ENCODE measurements around the gene C1orf74.

Gene C1orf74

DNA sequence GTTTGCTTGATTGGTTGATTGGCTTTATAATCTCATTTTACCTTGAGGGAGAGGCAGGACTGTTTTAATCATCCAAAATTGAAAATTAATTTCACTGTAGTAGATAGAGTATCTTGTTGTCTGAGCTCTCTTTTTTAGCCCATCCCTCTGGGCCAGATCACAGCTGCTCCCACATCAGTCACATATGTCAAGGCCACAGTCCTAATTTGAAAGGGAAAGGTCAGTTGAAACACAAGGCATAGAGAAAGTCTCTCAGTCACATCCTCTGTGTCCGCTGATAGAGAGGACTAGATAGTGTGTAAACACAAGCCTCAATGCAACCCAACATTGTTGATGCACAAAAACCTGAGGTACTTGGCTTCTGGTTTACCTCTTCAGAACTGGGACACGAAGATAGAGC lies 6.8 kb downstream of the C1orf74 start:
- Histone ChIP-seq H3K9ac (ENCODE audit: low read length) (no peak overlapping the region), H3K79me2 (ENCODE audit: insufficient read depth, low read length) (no peaks in the 10 kb centered on the region), H3K4me1 (ENCODE audit: insufficient read depth, low read length, severe bottlenecking) (no peaks in the 10 kb centered on the region), H3K9me2 (ENCODE audit: low read depth, low read length) (no peaks in the 10 kb centered on the region), H3K36me3 (ENCODE audit: insufficient read depth, low read length) (peaks cover 16% of the 10 kb centered on the region), H3K27me3 (ENCODE audit: insufficient read depth, low read length) (no peaks in the 10 kb centered on the region), H3K27ac (ENCODE audit: low read depth, low read length, poor library complexity, severe bottlenecking) (no peak overlapping the region), H3K4me3 (ENCODE audit: low read depth, low read length, poor library complexity, severe bottlenecking) (no peak overlapping the region), H4K20me1 (ENCODE audit: insufficient read depth, low read length) (no peaks in the 10 kb centered on the region), H3F3A (ENCODE audit: insufficient read depth, low read length) (no peaks in the 10 kb centered on the region), H3K4me2 (ENCODE audit: low read length) (no peak overlapping the region), H3K9me3 (ENCODE audit: low read length) (no peaks in the 10 kb centered on the region), H2AFZ (ENCODE audit: low read length) (no peak overlapping the region)
- TF ChIP-seq CTCF (IDR thresholded peaks at IDR 0.05; ENCODE audit: low read length), result no peak
- TF ChIP-seq EZH2 (IDR thresholded peaks at IDR 0.05; ENCODE audit: borderline replicate concordance, low read length), result no peak

- Histone ChIP-seq H3K9me3 (ENCODE audit: low read length) (no peaks in the 10 kb centered on the region), H3K9me2 (ENCODE audit: low read depth, low read length) (no peaks in the 10 kb centered on the region), H3K4me1 (ENCODE audit: insufficient read depth, low read length, severe bottlenecking) (no peaks in the 10 kb centered on the region), H4K20me1 (ENCODE audit: insufficient read depth, low read length) (no peaks in the 10 kb centered on the region), H3F3A (ENCODE audit: insufficient read depth, low read length) (no peaks in the 10 kb centered on the region), H3K9ac (ENCODE audit: low read length) (no peak overlapping the region), H3K27ac (ENCODE audit: low read depth, low read length, poor library complexity, severe bottlenecking) (no peak overlapping the region), H3K79me2 (ENCODE audit: insufficient read depth, low read length) (no peaks in the 10 kb centered on the region), H3K27me3 (ENCODE audit: insufficient read depth, low read length) (no peaks in the 10 kb centered on the region), H3K36me3 (ENCODE audit: insufficient read depth, low read length) (no peaks in the 10 kb centered on the region), H3K4me3 (ENCODE audit: low read depth, low read length, poor library complexity, severe bottlenecking) (no peak overlapping the region), H3K4me2 (ENCODE audit: low read length) (no peak overlapping the region), H2AFZ (ENCODE audit: low read length) (no peak overlapping the region)
- TF ChIP-seq CTCF (IDR thresholded peaks at IDR 0.05; ENCODE audit: low read length) (no peak), EZH2 (IDR thresholded peaks at IDR 0.05; ENCODE audit: borderline replicate concordance, low read length) (no peak)
Observed at GRCh38 chr1:209775678-209776077, 8.7 kb downstream of the C1orf74 start.

GRCh38 chr1:209774592-209774991 lies 9.8 kb downstream of the C1orf74 start:
- H3K79me2 ChIP-seq (ENCODE audit: insufficient read depth, low read length), result no peaks in the 10 kb centered on the region
- H3K27ac ChIP-seq (ENCODE audit: low read depth, low read length, poor library complexity, severe bottlenecking), result no peak overlapping the region
- H4K20me1 ChIP-seq (ENCODE audit: insufficient read depth, low read length), result no peaks in the 10 kb centered on the region
- peaks cover under 1% of the 10 kb centered on the region for H3K4me1 ChIP-seq (ENCODE audit: insufficient read depth, low read length, severe bottlenecking)
- no peaks in the 10 kb centered on the region for H3F3A ChIP-seq (ENCODE audit: insufficient read depth, low read length)
- H3K9me2 ChIP-seq (ENCODE audit: low read depth, low read length), result no peaks in the 10 kb centered on the region
- no peak for TF ChIP-seq EZH2 (IDR thresholded peaks at IDR 0.05; ENCODE audit: borderline replicate concordance, low read length)
- TF ChIP-seq CTCF (IDR thresholded peaks at IDR 0.05; ENCODE audit: low read length), result no peak
- no peaks in the 10 kb centered on the region for H3K27me3 ChIP-seq (ENCODE audit: insufficient read depth, low read length)
- H3K4me3 ChIP-seq (ENCODE audit: low read depth, low read length, poor library complexity, severe bottlenecking), result no peak overlapping the region
- H2AFZ ChIP-seq (ENCODE audit: low read length), result no peak overlapping the region
- no peaks in the 10 kb centered on the region for H3K9me3 ChIP-seq (ENCODE audit: low read length)
- H3K4me2 ChIP-seq (ENCODE audit: low read length), result no peak overlapping the region
- H3K36me3 ChIP-seq (ENCODE audit: insufficient read depth, low read length), result no peaks in the 10 kb centered on the region
- H3K9ac ChIP-seq (ENCODE audit: low read length), result no peak overlapping the region

Data from OCI-LY1 (cell line).